Body of pancreas (tissue), 4 donors: ENCODE measurements around the gene CSMD2. TPM values are rescaled to one million over a fixed set of nuclear protein-coding genes. Genes with fewer than 3 reads are reported as not detected.

Experiments used
- ATAC-seq: fragments of 150-250 bp; one replicate; pipeline ENCODE4 v1.9.1; 2016
- DNase-seq, 4 donors: peaks; one replicate each; pipeline ENCODE4 v3.0.0-alpha.2; 2019
- H3K27ac ChIP-seq, 4 donors: fragments of 200-600 bp; sonication (generic); 1 replicate in 3 of 4; 2 replicates in 1 of 4; pipeline versions ENCODE4 v1.5.1 to v1.6.1; 2016 to 2019; ENCODE audit warnings: mild to moderate bottlenecking in 1 of 4, mixed read lengths in 1 of 4, moderate library complexity in 1 of 4
- H3K27me3 ChIP-seq, 2 donors: fragments of 200-600 bp; sonication (generic); one replicate each; pipeline ENCODE4 v1.6.0; 2016; ENCODE audit warnings: mild to moderate bottlenecking in 1 of 2
- H3K36me3 ChIP-seq, 2 donors: fragments of 200-600 bp; sonication (generic); replicated peaks in 1 of 2; 2 replicates each; pipeline ENCODE4 v1.5.1; 2016; ENCODE audit warnings: low read depth in 2 of 2; ENCODE audit not compliant: insufficient read depth in 1 of 2
- H3K4me1 ChIP-seq: fragments of 200-600 bp; sonication (generic); one replicate; pipeline ENCODE4 v1.6.0; 2016
- H3K4me3 ChIP-seq, 2 donors: fragments of 200-600 bp; sonication (generic); 1 replicate in 1 of 2; 2 replicates in 1 of 2; pipeline ENCODE4 v1.5.1; 2016 to 2019
- H3K9me3 ChIP-seq, 3 donors: fragments of 200-600 bp; sonication (generic); 1 replicate in 2 of 3; 2 replicates in 1 of 3; pipeline ENCODE4 v1.5.1; 2016
- CTCF ChIP-seq, 7 experiments: fragments of 450-650 bp in 4 of 7; fragments of 200-600 bp in 3 of 7; sonication (generic) in 3 of 7; IDR thresholded peaks; one replicate each; pipeline ENCODE4 v1.5.1; 2016 to 2019; ENCODE audit warnings: antibody characterized with exemption in 7 of 7
- POLR2A ChIP-seq, 3 donors: fragments of 450-650 bp; IDR thresholded peaks; one replicate each; pipeline ENCODE4 v1.6.1; 2016; ENCODE audit warnings: antibody characterized with exemption in 3 of 3, mild to moderate bottlenecking in 2 of 3
- WGBS, 2 donors: methylation state at CpG; one replicate each; pipeline ENCODE4 v1.1.5; 2017; 5-methylcytosine and 5-hydroxymethylcytosine counted together
- intact Hi-C: fragments of 100-400 bp; cut with DNase I; formaldehyde crosslinking; loops from one replicate; pipeline ENCODE4 v1.15.1; 2023
- total RNA-seq, 2 donors: library from RNA; depleted of rRNA; stranded (reverse); fragments of >200 nt; gene quantifications; one replicate each; pipeline ENCODE4 v1.1.0, GENCODE V29; 2016

Gene CSMD2
- total RNA-seq, 2 donors from 2014 or later: 0.26 to 0.33 TPM

GRCh38 chr1:33986390-33987095 lies 178.5 kb downstream of the CSMD2 start:
- intact Hi-C loops: no loop called here
- 76 to 82% methylated on average over 4 to 5 of the region's 5 CpGs for WGBS, 2 donors
- peak; percentile 58 for ATAC-seq
- Histone ChIP-seq H3K4me3 (no peak overlapping the region), H3K9me3 (no peaks in the 10 kb centered on the region), H3K4me1 (peaks cover 8% of the 10 kb centered on the region), H3K36me3 (no peaks in the 10 kb centered on the region), H3K27ac (no peak overlapping the region), H3K27me3 (no peaks in the 10 kb centered on the region)
- no peak for TF ChIP-seq CTCF (IDR thresholded peaks at IDR 0.05)
- no peak for TF ChIP-seq POLR2A (IDR thresholded peaks at IDR 0.05)
- DNase-seq: peak; percentile 13 to 85 (median 47)

GRCh38 chr1:33985656-33986055 lies 179.4 kb downstream of the CSMD2 start:
- Histone ChIP-seq H3K36me3 (no peaks in the 10 kb centered on the region), H3K4me1 (peaks cover 8% of the 10 kb centered on the region), H3K27ac (no peak overlapping the region), H3K27me3 (no peaks in the 10 kb centered on the region), H3K4me3 (no peak overlapping the region), H3K9me3 (no peaks in the 10 kb centered on the region)
- TF ChIP-seq CTCF (IDR thresholded peaks at IDR 0.05) (no peak), POLR2A (IDR thresholded peaks at IDR 0.05) (no peak)
- 72 to 74% methylated on average over 4 of the region's 4 CpGs for WGBS, 2 donors
- intact Hi-C loops: no loop called here
- DNase-seq (peak in 1 of 4 donors; percentile 45), ATAC-seq (no peak)

- 72 to 81% methylated on average over 13 of the region's 13 CpGs for WGBS, 2 donors
- no peak for TF ChIP-seq POLR2A (IDR thresholded peaks at IDR 0.05)
- no peak for TF ChIP-seq CTCF (IDR thresholded peaks at IDR 0.05)
- Histone ChIP-seq H3K9me3 (no peaks in the 10 kb centered on the region), H3K27me3 (no peaks in the 10 kb centered on the region), H3K4me3 (no peak overlapping the region), H3K36me3 (no peaks in the 10 kb centered on the region), H3K4me1 (peaks cover 8% of the 10 kb centered on the region), H3K27ac (no peak overlapping the region)
- intact Hi-C loops: no loop called here
- ATAC-seq (no peak), DNase-seq (no peak)
Observed at GRCh38 chr1:33984906-33985565, 180.0 kb downstream of the CSMD2 start.

GRCh38 chr1:33982419-33982818 lies 182.6 kb downstream of the CSMD2 start:
- TF ChIP-seq POLR2A (IDR thresholded peaks at IDR 0.05) (no peak), CTCF (IDR thresholded peaks at IDR 0.05) (no peak)

More at GRCh38 chr1:33982419-33982818, 182.6 kb downstream of the CSMD2 start:
- no peak overlapping the region for H3K4me3 ChIP-seq
- WGBS, 2 donors: 62 to 80% methylated on average over 5 of the region's 5 CpGs
- intact Hi-C loops: no loop called here
- DNase-seq: no peak
- no peaks in the 10 kb centered on the region for H3K27me3 ChIP-seq
- no peak overlapping the region for H3K27ac ChIP-seq
- no peaks in the 10 kb centered on the region for H3K9me3 ChIP-seq
- no peak for ATAC-seq
- H3K36me3 ChIP-seq: no peaks in the 10 kb centered on the region
- H3K4me1 ChIP-seq: peaks cover 8% of the 10 kb centered on the region
